IMR-90 (cell line): Measurements from ENCODE around the gene TTLL11.

Experiments
- FOS ChIP-seq: fragments of 150-350 bp; IDR thresholded peaks from 2 replicates; pipeline ENCODE4 v1.6.1; 2016; ENCODE audit warnings: low read depth, low read length
- POLR2A ChIP-seq: IDR thresholded peaks from 2 replicates; pipeline ENCODE4 v1.6.1; 2012; ENCODE audit warnings: mild to moderate bottlenecking, low read depth, low read length
- RAD21 ChIP-seq: IDR thresholded peaks from 2 replicates; pipeline ENCODE4 v1.6.1; 2012; ENCODE audit warnings: low read length, improper control_type of control experiment
- RFX5 ChIP-seq: IDR thresholded peaks from 2 replicates; pipeline ENCODE4 v1.8.0; 2012; ENCODE audit warnings: low read depth, mild to moderate bottlenecking, low read length, moderate library complexity
- SMC3 ChIP-seq: fragments of 150-350 bp; IDR thresholded peaks from 2 replicates; pipeline ENCODE4 v1.6.1; 2016; ENCODE audit warnings: low read depth, mild to moderate bottlenecking, antibody characterized with exemption, low read length, moderate library complexity
- TF ChIP-seq, protein P1 (sequence below): conservative IDR thresholded peaks from 2 replicates; pipeline ENCODE4 v1.5.1; 2012; ENCODE audit warnings: mild to moderate bottlenecking, low read depth, low read length, improper control_type of control experiment

DNA sequence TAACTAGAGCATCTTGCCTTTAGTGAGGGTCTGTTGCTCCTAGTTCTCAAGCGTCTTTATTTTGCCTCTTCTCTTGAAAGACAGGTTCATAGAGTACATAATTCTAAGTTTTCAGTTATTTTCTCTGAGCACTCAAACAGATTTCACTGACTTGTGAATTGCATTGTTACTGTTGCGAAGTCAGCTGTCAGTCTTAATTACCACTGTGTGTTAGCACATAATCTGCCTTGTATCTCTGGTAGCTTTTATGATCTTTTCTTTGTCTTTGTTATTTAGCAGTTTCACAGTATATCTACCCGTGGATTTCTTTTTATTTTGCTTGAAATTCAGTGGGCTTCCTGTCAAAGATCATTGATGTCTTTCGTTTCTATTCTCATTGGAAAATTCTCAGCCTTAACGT lies 192.9 kb downstream of the TTLL11 start:
- TF ChIP-seq, protein P1, sequence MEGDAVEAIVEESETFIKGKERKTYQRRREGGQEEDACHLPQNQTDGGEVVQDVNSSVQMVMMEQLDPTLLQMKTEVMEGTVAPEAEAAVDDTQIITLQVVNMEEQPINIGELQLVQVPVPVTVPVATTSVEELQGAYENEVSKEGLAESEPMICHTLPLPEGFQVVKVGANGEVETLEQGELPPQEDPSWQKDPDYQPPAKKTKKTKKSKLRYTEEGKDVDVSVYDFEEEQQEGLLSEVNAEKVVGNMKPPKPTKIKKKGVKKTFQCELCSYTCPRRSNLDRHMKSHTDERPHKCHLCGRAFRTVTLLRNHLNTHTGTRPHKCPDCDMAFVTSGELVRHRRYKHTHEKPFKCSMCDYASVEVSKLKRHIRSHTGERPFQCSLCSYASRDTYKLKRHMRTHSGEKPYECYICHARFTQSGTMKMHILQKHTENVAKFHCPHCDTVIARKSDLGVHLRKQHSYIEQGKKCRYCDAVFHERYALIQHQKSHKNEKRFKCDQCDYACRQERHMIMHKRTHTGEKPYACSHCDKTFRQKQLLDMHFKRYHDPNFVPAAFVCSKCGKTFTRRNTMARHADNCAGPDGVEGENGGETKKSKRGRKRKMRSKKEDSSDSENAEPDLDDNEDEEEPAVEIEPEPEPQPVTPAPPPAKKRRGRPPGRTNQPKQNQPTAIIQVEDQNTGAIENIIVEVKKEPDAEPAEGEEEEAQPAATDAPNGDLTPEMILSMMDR = no peak
- TF ChIP-seq RFX5 (no peak), POLR2A (no peak), FOS (no peak), SMC3 (no peak), RAD21 (no peak)
